ENCODE results near the gene EPG5.

- no peak for TF ChIP-seq ZNF23 (CRISPR knock-in tag; IDR thresholded peaks at IDR 0.05)
- no peak for TF ChIP-seq RBM39 (optimal IDR thresholded peaks at IDR 0.05; ENCODE audit: low read depth, low read length)
- no peak for TF ChIP-seq CBX5 (IDR thresholded peaks at IDR 0.05; ENCODE audit: borderline replicate concordance, low read depth)
- TF ChIP-seq POLR2A (conservative IDR thresholded peaks at IDR 0.05), result no peak
- TF ChIP-seq ETV6 (IDR thresholded peaks at IDR 0.05; ENCODE audit: borderline replicate concordance in 1 of 2, low read depth in 2 of 2, low read length in 1 of 2), result no peak
- no peak for TF ChIP-seq ETV6 (CRISPR knock-in tag; IDR thresholded peaks at IDR 0.05; ENCODE audit: borderline replicate concordance)
- no peak for TF ChIP-seq NFIC (IDR thresholded peaks at IDR 0.05)
- no peak for TF ChIP-seq EZH2 (IDR thresholded peaks at IDR 0.05; ENCODE audit: borderline replicate concordance, low read depth, low read length)
- no peak for TF ChIP-seq HNRNPK (IDR thresholded peaks at IDR 0.05; ENCODE audit: low read depth, low read length, poor library complexity, severe bottlenecking)
- TF ChIP-seq HES1 (IDR thresholded peaks at IDR 0.05; ENCODE audit: low read depth), result no peak
- no peak for TF ChIP-seq CEBPZ (IDR thresholded peaks at IDR 0.05; ENCODE audit: borderline replicate concordance, low read depth, low read length)
- no peak for TF ChIP-seq SMARCA5 (IDR thresholded peaks at IDR 0.05)
- no peak for TF ChIP-seq CUX1 (CRISPR knock-in tag; IDR thresholded peaks at IDR 0.05)
- TF ChIP-seq ETS2 (tag; IDR thresholded peaks at IDR 0.05; ENCODE audit: borderline replicate concordance, poor library complexity, severe bottlenecking), result no peak
- no peak for TF ChIP-seq NKRF (IDR thresholded peaks at IDR 0.05; ENCODE audit: borderline replicate concordance)
Observed at GRCh38 chr18:45806226-45806625, 160.9 kb downstream of the EPG5 start.
